Neural cell (in vitro differentiated cells): ENCODE measurements around the gene SRGAP3. TPM values are rescaled to one million over a fixed set of nuclear protein-coding genes. Genes with fewer than 3 reads are reported as not detected.

Experiments
- H2AFZ ChIP-seq: fragments of 200-600, 300-800 bp; sonication (generic), shearing (Covaris generic); 2 replicates; pipeline ENCODE4 v1.6.0; 2014; ENCODE audit warnings: low read depth, mild to moderate bottlenecking, antibody characterized with exemption, low read length, moderate library complexity
- H3F3A ChIP-seq: fragments of 200-600 bp; shearing (Covaris generic); 2 replicates; pipeline ENCODE4 v1.6.1; 2016; ENCODE audit warnings: mild to moderate bottlenecking, moderate library complexity, mixed read lengths, antibody characterized with exemption, low read length; ENCODE audit not compliant: insufficient read depth, poor library complexity, severe bottlenecking
- H3K27ac ChIP-seq: fragments of 200-600, 300-800 bp; sonication (generic), shearing (Covaris generic); 2 replicates; pipeline ENCODE4 v1.5.1; 2014; ENCODE audit warnings: mild to moderate bottlenecking, low read length, moderate library complexity
- H3K27me3 ChIP-seq: fragments of 300-800, 200-600 bp; sonication (generic), shearing (Covaris generic); 2 replicates; pipeline ENCODE4 v1.6.0; 2014; ENCODE audit warnings: mild to moderate bottlenecking, low read depth, low read length, moderate library complexity; ENCODE audit not compliant: insufficient read depth
- H3K36me3 ChIP-seq: fragments of 300-800, 200-600 bp; sonication (generic), shearing (Covaris generic); 2 replicates; pipeline ENCODE4 v1.5.1; 2014; ENCODE audit warnings: mild to moderate bottlenecking, antibody characterized with exemption, low read length, moderate library complexity; ENCODE audit not compliant: insufficient read depth
- H3K4me2 ChIP-seq: fragments of 300-800, 200-600 bp; sonication (generic), shearing (Covaris generic); 2 replicates; pipeline ENCODE4 v1.6.0; 2014; ENCODE audit warnings: mild to moderate bottlenecking, low read length
- H3K4me3 ChIP-seq: fragments of 300-800, 200-600 bp; sonication (generic), shearing (Covaris generic); 2 replicates; pipeline ENCODE4 v1.5.1; 2014; ENCODE audit warnings: mild to moderate bottlenecking, low read length, moderate library complexity
- H3K79me2 ChIP-seq: fragments of 200-600 bp; shearing (Covaris generic); replicated peaks from 2 replicates; pipeline ENCODE4 v1.6.0; 2014; ENCODE audit warnings: mild to moderate bottlenecking, low read length, moderate library complexity; ENCODE audit not compliant: insufficient read depth
- H3K9ac ChIP-seq: fragments of 300-800, 200-600 bp; sonication (generic), shearing (Covaris generic); 2 replicates; pipeline ENCODE4 v1.6.1; 2016; ENCODE audit warnings: mild to moderate bottlenecking, low read length, mixed read lengths
- H3K9me2 ChIP-seq: fragments of 200-600 bp; shearing (Covaris generic); 2 replicates; pipeline ENCODE4 v1.6.1; 2016; ENCODE audit warnings: mild to moderate bottlenecking, low read length, mixed read lengths; ENCODE audit not compliant: insufficient read depth
- H3K9me3 ChIP-seq: fragments of 200-600, 300-800 bp; sonication (generic), shearing (Covaris generic); 2 replicates; pipeline ENCODE4 v1.6.1; 2016; ENCODE audit warnings: mild to moderate bottlenecking, mixed run types, low read length, moderate library complexity, mixed read lengths
- H4K20me1 ChIP-seq: fragments of 200-600 bp; shearing (Covaris generic); 2 replicates; pipeline ENCODE4 v1.6.1; 2016; ENCODE audit warnings: mild to moderate bottlenecking, mixed run types; ENCODE audit not compliant: insufficient read depth
- CTCF ChIP-seq: fragments of 450-650 bp; IDR thresholded peaks from 2 replicates; pipeline ENCODE4 v1.5.1; 2014; ENCODE audit warnings: antibody characterized with exemption, mild to moderate bottlenecking, moderate library complexity; ENCODE audit not compliant: poor library complexity, severe bottlenecking
- EP300 ChIP-seq: fragments of 450-650 bp; conservative IDR thresholded peaks from 2 replicates; pipeline ENCODE4 v1.6.1; 2014; ENCODE audit warnings: antibody characterized with exemption, mild to moderate bottlenecking, moderate library complexity; ENCODE audit not compliant: poor library complexity, severe bottlenecking
- EZH2 ChIP-seq: fragments of 200-600, 300-800 bp; shearing (Covaris generic), sonication (generic); IDR thresholded peaks from 2 replicates; pipeline ENCODE4 v1.6.1; 2014; ENCODE audit warnings: antibody characterized with exemption, low read length, borderline replicate concordance, mild to moderate bottlenecking; ENCODE audit not compliant: insufficient read depth, poor library complexity, severe bottlenecking
- MXI1 ChIP-seq: fragments of 450-650 bp; conservative IDR thresholded peaks from 2 replicates; pipeline ENCODE4 v1.6.1; 2014; ENCODE audit warnings: antibody characterized with exemption, mild to moderate bottlenecking; ENCODE audit not compliant: poor library complexity, severe bottlenecking
- POLR2AphosphoS5 ChIP-seq: IDR thresholded peaks from 2 replicates; pipeline ENCODE4 v1.6.1; 2012
- RAD21 ChIP-seq: fragments of 450-650 bp; conservative IDR thresholded peaks from 2 replicates; pipeline ENCODE4 v1.6.1; 2014; ENCODE audit warnings: antibody characterized with exemption, mild to moderate bottlenecking, moderate library complexity
- REST ChIP-seq: IDR thresholded peaks from 2 replicates; pipeline ENCODE4 v1.6.1; 2012; ENCODE audit warnings: borderline replicate concordance
- SMC3 ChIP-seq: fragments of 450-650 bp; conservative IDR thresholded peaks from 2 replicates; pipeline ENCODE4 v1.6.1; 2014; ENCODE audit warnings: antibody characterized with exemption, mild to moderate bottlenecking, moderate library complexity; ENCODE audit not compliant: poor library complexity
- TAF1 ChIP-seq: IDR thresholded peaks from 2 replicates; pipeline ENCODE4 v1.6.1; 2012; ENCODE audit warnings: low read depth
- polyA plus RNA-seq: library from polyadenylated mRNA; depleted of rRNA; stranded (reverse); fragments of >200 nt; gene quantifications from 2 replicates; pipeline ENCODE4 v1.2.3, GENCODE V29; 2014

The SRGAP3 gene
- polyA plus RNA-seq, 1 donor from 2014 or later: 31.5 TPM

- no peak overlapping the region for H3K4me2 ChIP-seq
These were observed 26.3 kb downstream of the SRGAP3 start for GRCh38 chr3:9222956-9223639.

GRCh38 chr3:9222049-9222448 is 27.4 kb downstream of the SRGAP3 start:
- H3K9ac ChIP-seq: no peak overlapping the region
- no peak overlapping the region for H3K4me3 ChIP-seq
- H3K79me2 ChIP-seq: peaks cover 78% of the 10 kb centered on the region
- no peak for TF ChIP-seq RAD21
- no peak for TF ChIP-seq EZH2
- no peak for TF ChIP-seq CTCF
- no peak for TF ChIP-seq MXI1
- no peak for TF ChIP-seq EP300
- no peak for TF ChIP-seq SMC3
- no peak for TF ChIP-seq POLR2AphosphoS5
- TF ChIP-seq TAF1: no peak

More at GRCh38 chr3:9222956-9223639, 26.3 kb downstream of the SRGAP3 start:
- H2AFZ ChIP-seq: no peak overlapping the region
- no peaks in the 10 kb centered on the region for H3K36me3 ChIP-seq
- no peak overlapping the region for H3K27ac ChIP-seq
- no peaks in the 10 kb centered on the region for H3K27me3 ChIP-seq
- no peaks in the 10 kb centered on the region for H4K20me1 ChIP-seq
- no peak overlapping the region for H3K9ac ChIP-seq
- H3K9me2 ChIP-seq: no peaks in the 10 kb centered on the region
- no peaks in the 10 kb centered on the region for H3F3A ChIP-seq
- TF ChIP-seq TAF1: no peak
- TF ChIP-seq REST: no peak
- TF ChIP-seq CTCF: no peak
- TF ChIP-seq EP300: no peak
- no peak for TF ChIP-seq SMC3
- TF ChIP-seq RAD21: no peak
- TF ChIP-seq MXI1: no peak
- no peak for TF ChIP-seq POLR2AphosphoS5
- no peak for TF ChIP-seq EZH2
- no peak overlapping the region for H3K4me3 ChIP-seq
- H3K9me3 ChIP-seq: no peaks in the 10 kb centered on the region
- peaks cover 76% of the 10 kb centered on the region for H3K79me2 ChIP-seq

More at GRCh38 chr3:9222049-9222448, 27.4 kb downstream of the SRGAP3 start:
- Histone ChIP-seq H3K4me2 (no peak overlapping the region), H3K9me3 (no peaks in the 10 kb centered on the region), H3F3A (no peaks in the 10 kb centered on the region), H3K36me3 (no peaks in the 10 kb centered on the region), H3K27me3 (no peaks in the 10 kb centered on the region), H4K20me1 (no peaks in the 10 kb centered on the region), H3K27ac (no peak overlapping the region), H2AFZ (no peak overlapping the region), H3K9me2 (no peaks in the 10 kb centered on the region)
